Activated CD4-positive, alpha-beta T cell treated with anti-CD3 and anti-CD28 coated beads, Interleukin-2, Interleukin-4, amounts not matched to agents 100 ng/mL and 50 ng/mL, durations not matched to agents 16 hours and 8 hours (primary cell): ENCODE measurements around the gene PRPF39.

ENCODE experiments used
- DNase-seq: peaks from one replicate; pipeline ENCODE4 v3.0.0-alpha.2; 2020; ENCODE audit warnings: low spot score

The PRPF39 gene

GRCh38 chr14:45082420-45082819, 1.5 kb upstream of the PRPF39 start:
- no peak for DNase-seq

GRCh38 chr14:45083617-45083975, 320 bp upstream of the PRPF39 start:
- no peak for DNase-seq

DNA sequence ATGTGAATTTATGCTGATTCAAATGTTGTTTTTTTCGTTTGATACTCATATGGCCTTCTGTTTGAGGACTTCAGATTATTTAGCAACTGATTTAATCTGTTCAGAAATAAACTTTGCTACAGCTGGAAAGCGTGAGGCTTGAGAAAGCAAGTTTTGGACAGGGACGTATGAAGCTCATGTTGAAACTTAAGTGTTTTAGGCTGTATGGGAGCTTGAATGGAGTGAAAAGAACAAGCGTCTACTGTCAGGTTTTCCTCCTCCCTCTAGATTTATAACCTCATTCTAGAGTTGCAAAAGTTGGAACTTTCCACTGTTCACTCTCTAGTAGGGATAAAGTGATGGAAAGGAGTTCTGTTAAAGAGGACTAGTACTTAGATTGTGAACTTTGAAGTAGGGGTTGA, 1.0 kb downstream of the PRPF39 start:
- DNase-seq, result no peak

DNA sequence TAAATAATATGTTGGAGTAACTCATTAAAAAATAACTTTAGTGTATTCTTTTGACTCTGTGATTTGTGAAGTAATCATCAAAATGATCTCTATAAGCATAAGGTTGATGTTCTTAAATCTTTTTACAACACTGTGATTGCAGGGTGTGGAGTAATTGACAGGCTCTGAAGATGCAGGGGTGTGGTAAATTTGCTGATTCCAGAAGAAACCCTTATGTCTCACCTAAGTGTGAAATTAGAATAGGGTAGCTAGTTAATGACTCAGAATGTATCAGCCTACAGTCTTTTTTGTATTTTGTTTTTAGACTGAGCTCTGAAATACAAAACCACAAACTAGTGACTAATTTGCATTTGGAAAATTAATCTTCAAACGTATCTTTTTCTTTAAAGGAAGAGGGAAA, 5.9 kb downstream of the PRPF39 start:
- DNase-seq, result peak; percentile 80

- DNase-seq, result no peak
Measured at GRCh38 chr14:45091710-45092109, 7.8 kb downstream of the PRPF39 start.

DNA sequence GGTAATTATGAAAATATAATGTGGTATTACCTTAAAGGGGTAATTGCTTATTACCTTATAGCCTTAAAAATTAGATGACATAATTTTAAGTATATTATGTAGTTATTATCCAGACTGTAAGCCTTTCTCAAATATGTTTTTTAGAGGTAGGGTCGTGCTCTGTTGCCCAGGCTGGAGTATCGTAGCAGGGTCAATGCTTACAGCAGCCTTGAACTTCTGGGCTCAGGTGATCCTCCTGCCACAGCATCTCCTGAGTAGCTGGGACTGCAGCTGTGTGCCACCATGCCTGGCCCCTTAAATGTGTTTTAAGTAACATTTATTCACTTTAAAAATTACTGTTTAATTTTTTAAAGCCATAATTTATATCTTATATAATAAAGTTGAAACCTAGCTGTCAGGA, 10.4 kb downstream of the PRPF39 start:
- no peak for DNase-seq

DNA sequence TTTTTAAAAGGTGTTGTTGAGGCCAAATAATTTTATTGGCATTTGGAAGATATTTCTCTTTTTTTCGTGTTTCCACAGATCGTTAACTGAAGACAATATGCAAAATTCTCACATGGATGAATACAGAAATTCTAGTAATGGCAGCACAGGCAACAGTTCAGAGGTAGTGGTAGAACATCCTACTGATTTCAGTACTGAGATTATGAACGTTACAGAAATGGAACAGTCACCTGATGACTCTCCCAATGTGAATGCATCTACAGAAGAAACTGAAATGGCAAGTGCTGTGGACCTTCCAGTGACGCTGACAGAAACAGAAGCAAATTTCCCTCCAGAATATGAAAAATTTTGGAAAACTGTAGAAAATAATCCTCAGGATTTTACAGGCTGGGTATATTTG, 11.2 kb downstream of the PRPF39 start:
- peak; percentile 34 for DNase-seq

DNA sequence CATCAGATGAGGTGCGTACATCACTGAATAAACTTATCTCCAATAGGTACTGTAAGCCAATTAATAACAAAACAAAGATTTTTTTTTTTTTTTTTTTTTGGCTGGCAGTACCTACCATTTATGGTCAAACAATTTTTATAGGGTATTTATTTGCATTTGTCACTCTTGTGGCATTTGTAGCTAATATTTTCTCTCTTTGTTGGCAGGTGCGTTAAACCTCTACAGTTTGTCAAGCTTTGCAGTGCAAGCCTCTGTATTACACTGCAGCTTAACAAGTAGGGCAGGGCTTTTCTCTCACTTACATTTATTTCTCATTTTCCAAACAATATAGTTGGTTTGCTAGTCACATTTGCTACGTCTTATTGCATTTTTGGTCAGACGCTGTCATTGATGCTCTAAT, 12.3 kb downstream of the PRPF39 start:
- no peak for DNase-seq

- DNase-seq, result no peak
Measured at GRCh38 chr14:45103806-45104205, 19.9 kb downstream of the PRPF39 start.

DNA sequence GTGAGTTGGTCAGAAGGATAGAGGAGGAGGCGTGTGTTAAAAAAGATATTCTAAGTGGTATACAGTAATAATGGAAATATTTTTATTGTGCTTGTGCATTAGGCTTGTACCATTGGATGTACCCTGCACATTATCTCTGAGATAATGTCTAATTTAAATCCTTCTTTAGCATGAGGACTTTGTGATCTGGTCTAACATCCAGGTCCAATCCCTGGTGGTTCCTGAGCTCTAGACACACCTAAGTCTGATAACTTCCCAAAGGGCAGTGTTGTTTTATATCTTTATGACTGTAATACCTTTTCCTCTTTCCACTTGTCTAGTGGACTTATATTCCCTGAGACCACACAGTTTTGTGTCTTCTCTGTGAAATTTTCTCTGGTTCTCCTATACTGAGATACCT, 20.6 kb downstream of the PRPF39 start:
- no peak for DNase-seq

- DNase-seq, result peak; percentile 23
Measured at GRCh38 chr14:45112896-45113781, 29.2 kb downstream of the PRPF39 start.

DNA sequence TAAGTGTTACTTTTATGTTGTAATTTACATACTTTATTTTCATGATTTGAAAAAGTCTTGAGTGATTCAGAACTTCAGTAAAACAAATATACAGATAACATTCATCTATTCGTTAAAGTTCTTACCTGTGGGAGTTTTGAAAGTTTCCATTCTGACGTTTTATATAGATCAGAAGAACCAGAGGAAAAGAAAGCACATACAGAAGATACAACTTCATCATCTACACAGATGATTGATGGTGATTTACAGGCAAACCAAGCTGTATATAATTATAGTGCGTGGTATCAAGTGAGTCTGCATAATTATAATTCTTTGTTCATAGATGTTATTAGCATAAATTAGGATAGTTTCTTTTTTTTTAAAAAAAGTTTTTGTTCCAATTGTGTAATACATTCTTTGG, 30.4 kb downstream of the PRPF39 start:
- DNase-seq, result no peak

GRCh38 chr14:45118594-45118993, 34.7 kb downstream of the PRPF39 start:
- no peak for DNase-seq

GRCh38 chr14:45120096-45120495, 36.2 kb downstream of the PRPF39 start:
- DNase-seq, result no peak

DNA sequence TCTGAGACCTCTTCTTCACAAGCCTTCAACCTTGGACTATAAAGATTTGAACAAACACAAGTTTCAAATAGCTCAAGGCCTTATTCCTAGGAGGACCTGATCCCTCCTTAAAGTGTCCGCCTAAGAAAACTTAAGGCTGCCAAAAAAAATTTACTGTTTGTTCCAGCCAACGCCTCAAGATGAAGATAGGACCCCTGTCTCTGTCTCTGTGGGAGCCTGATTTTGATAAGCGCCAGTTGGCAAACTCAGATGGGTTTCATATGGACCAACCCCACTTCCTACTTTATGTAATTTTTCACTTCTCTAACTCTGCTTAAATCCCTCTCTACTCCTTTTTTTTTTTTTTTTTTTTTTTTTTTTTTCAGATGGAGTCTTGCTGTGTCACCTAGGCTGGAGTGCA, 39.4 kb downstream of the PRPF39 start:
- DNase-seq, result no peak

DNA sequence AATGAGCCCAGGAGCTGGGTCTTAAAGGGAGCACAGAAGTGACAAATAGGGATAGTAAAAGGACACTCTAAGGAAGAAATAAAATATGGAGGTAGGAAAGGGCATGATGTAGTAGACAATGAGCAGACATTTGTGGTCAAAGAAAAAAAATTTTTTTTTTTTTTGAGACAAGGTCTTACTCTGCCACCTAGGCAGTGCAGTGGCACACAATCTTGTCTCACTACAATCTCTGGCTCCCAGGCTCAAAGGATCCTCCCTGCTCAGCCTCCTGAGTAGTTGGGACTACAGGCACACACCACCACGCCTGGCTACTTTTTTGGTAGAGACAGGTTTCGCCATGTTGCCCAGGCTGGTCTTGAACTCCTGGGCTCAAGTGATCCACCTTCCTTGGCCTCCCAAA, 41.8 kb downstream of the PRPF39 start:
- DNase-seq, result no peak

GRCh38 chr14:45128963-45129629, 45.2 kb downstream of the PRPF39 start:
- no peak for DNase-seq

DNA sequence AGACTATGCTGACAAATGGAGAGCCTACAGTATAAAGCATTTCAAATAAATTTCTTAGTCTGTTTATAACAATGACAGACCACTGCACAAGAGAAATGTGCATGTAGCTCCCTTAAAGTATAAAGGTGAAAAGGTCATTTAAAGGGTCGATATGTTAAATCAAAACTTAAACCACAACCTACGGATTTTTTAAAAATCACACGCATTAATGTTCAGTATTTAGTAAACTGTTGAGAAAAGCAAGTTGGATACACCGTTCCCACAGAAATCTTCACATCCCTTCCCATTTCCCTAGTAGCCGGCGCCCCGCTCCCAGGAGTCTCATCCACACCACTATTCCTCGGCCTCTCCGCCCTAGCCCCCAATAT, 49.8 kb downstream of the PRPF39 start:
- DNase-seq, result no peak

- peak; percentile 98 for DNase-seq
Measured at GRCh38 chr14:45134051-45134958, 50.4 kb downstream of the PRPF39 start, which contains the start of gene FKBP3. TSS of gene FKBP3 (minus strand) at chr14:45134481. CDS start at chr14:45134456, 25 bp downstream.

DNA sequence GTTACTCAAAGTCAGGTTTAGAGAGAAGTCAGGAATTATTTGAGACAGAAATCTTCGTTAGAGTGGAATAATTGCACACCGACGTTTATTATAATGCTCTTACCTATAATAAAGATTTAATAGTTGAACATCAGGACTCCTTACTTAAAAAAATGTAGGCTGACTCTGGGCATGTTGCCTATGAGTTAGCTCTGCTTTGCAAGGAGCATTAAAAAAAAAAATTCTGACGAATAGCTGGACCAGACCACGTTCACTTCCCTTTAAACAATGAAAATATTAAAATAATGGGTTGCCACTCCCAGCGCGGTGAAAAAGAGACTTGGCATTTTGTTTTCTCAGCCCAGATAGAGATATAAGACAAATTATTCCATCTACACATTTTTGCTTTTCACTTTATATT, 51.2 kb downstream of the PRPF39 start:
- DNase-seq, result no peak

- DNase-seq, result peak; percentile 95
Measured at GRCh38 chr14:45135659-45136395, 51.9 kb downstream of the PRPF39 start, which contains the start of gene FANCM. TSS of gene FANCM (plus strand) at chr14:45135930. CDS start at chr14:45136032, 102 bp downstream.

DNA sequence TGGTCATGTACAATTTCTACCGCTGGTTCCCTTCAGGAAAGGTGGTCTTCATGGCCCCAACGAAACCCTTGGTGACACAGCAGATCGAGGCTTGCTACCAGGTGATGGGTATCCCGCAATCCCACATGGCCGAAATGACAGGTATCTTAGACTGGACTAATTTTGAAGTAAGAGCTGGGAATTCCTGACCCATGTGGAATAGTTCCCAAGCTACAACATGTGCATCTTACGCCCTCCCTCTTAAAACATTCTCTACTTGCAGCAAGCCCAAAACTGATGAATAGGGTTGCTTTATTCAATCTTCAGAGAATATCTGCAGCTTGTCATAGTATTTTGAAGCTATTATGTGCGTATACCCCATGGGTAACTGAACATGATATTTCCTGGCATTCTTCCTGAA, 52.5 kb downstream of the PRPF39 start:
- DNase-seq, result no peak
